Dendritic cell treated with granulocyte-macrophage colony-stimulating factor and Interleukin-4, amounts not matched to agents 40 ng/mL and 50 ng/mL, for 4 days (primary cell): ENCODE results near the gene KIAA0408.

ENCODE experiments used
- H3K27ac Mint-ChIP-seq: one replicate; pipeline ENCODE4 v1.8.0; 2022; ENCODE audit warnings: mild to moderate bottlenecking, mixed read lengths
- H3K27me3 Mint-ChIP-seq: one replicate; pipeline ENCODE4 v1.8.0; 2022; ENCODE audit warnings: mild to moderate bottlenecking, mixed read lengths
- H3K36me3 Mint-ChIP-seq: one replicate; pipeline ENCODE4 v1.8.0; 2022; ENCODE audit warnings: low read depth, mixed read lengths
- H3K4me1 Mint-ChIP-seq: one replicate; pipeline ENCODE4 v1.8.0; 2022; ENCODE audit warnings: low read depth, mixed read lengths
- H3K4me3 Mint-ChIP-seq: one replicate; pipeline ENCODE4 v1.8.0; 2022; ENCODE audit warnings: mild to moderate bottlenecking, moderate library complexity, mixed read lengths
- H3K9me3 Mint-ChIP-seq: one replicate; pipeline ENCODE4 v1.8.0; 2022; ENCODE audit warnings: mixed read lengths
- intact Hi-C: fragments of 100-400 bp; cut with micrococcal nuclease; formaldehyde crosslinking; loops from one replicate; pipeline ENCODE4 v1.15.0; 2022

The KIAA0408 gene

DNA sequence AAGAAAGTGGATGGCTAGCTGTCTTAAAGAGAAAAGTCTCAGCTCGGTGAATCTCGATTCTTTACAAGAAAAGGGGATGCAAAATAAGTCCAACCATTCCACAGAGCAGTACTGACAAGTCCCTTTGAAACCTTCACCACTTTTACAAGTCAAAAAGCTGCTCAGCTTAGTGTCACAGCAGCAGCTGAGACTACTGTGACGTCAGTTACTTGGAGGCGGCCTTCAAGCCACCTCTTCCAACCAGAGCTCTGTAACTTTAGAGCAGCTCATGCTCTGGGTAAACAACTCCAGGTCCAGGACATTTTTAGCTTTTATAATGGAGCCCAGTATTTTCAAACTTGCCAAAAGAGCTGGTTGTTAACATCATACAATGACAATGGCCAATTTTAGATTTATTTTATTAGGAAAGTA lies at the start of gene KIAA0408:
Gene KIAA0408 (minus strand): TSS at position 159 of the 411 bp plus-strand sequence. CDS start 5,408 bp downstream, outside the sequence.
- Mint-ChIP-seq H3K27ac (no peak within 1 kb of the TSS), H3K36me3 (no peaks in the 10 kb centered on the region), H3K4me1 (peaks cover 18% of the 10 kb centered on the region), H3K4me3 (no peak within 1 kb of the TSS), H3K9me3 (no peaks in the 10 kb centered on the region), H3K27me3 (no peaks in the 10 kb centered on the region)
- intact Hi-C loops = no loop called here

- no peaks in the 10 kb centered on the region for H3K4me1 Mint-ChIP-seq
- peaks cover 13% of the 10 kb centered on the region for H3K27me3 Mint-ChIP-seq
- intact Hi-C loops = no loop called here
- H3K27ac Mint-ChIP-seq = no peak overlapping the region
- H3K4me3 Mint-ChIP-seq = no peak overlapping the region
- no peaks in the 10 kb centered on the region for H3K9me3 Mint-ChIP-seq
- no peaks in the 10 kb centered on the region for H3K36me3 Mint-ChIP-seq
Observed at GRCh38 chr6:127506894-127507293, 47.7 kb upstream of the KIAA0408 start.

GRCh38 chr6:127503022-127503421 lies 43.8 kb upstream of the KIAA0408 start:
- H3K4me1 Mint-ChIP-seq = no peaks in the 10 kb centered on the region
- H3K9me3 Mint-ChIP-seq = no peaks in the 10 kb centered on the region
- peaks cover 5% of the 10 kb centered on the region for H3K27me3 Mint-ChIP-seq
- intact Hi-C loops = no loop called here
- H3K4me3 Mint-ChIP-seq = no peak overlapping the region
- no peaks in the 10 kb centered on the region for H3K36me3 Mint-ChIP-seq
- no peak overlapping the region for H3K27ac Mint-ChIP-seq

GRCh38 chr6:127497410-127497809 lies 38.2 kb upstream of the KIAA0408 start:
- no peaks in the 10 kb centered on the region for H3K4me1 Mint-ChIP-seq
- H3K36me3 Mint-ChIP-seq = no peaks in the 10 kb centered on the region
- no peaks in the 10 kb centered on the region for H3K9me3 Mint-ChIP-seq
- intact Hi-C loops = no loop called here
- H3K27me3 Mint-ChIP-seq = peaks cover 5% of the 10 kb centered on the region
- no peak overlapping the region for H3K4me3 Mint-ChIP-seq
- H3K27ac Mint-ChIP-seq = no peak overlapping the region

DNA sequence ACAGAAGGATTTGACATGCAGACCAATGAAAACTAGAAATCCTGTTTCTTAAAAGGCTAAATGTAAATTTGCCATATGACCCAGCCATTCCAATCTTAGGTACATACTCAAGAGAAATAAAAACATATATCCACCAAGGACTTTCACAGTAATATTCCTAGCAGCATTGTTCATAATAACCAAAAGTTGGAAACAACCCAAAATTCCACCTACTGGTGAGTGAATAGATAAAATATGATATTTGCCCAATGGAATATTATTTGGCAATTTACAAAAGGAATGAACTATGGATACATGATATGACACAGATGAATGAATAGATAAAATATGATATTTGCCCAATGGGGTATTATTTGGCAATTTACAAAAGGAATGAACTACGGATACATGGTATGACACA lies 37.3 kb upstream of the KIAA0408 start:
- no peaks in the 10 kb centered on the region for H3K9me3 Mint-ChIP-seq
- H3K27me3 Mint-ChIP-seq = peaks cover 5% of the 10 kb centered on the region
- intact Hi-C loops = no loop called here
- H3K4me1 Mint-ChIP-seq = no peaks in the 10 kb centered on the region
- H3K4me3 Mint-ChIP-seq = no peak overlapping the region
- H3K27ac Mint-ChIP-seq = no peak overlapping the region
- H3K36me3 Mint-ChIP-seq = no peaks in the 10 kb centered on the region

DNA sequence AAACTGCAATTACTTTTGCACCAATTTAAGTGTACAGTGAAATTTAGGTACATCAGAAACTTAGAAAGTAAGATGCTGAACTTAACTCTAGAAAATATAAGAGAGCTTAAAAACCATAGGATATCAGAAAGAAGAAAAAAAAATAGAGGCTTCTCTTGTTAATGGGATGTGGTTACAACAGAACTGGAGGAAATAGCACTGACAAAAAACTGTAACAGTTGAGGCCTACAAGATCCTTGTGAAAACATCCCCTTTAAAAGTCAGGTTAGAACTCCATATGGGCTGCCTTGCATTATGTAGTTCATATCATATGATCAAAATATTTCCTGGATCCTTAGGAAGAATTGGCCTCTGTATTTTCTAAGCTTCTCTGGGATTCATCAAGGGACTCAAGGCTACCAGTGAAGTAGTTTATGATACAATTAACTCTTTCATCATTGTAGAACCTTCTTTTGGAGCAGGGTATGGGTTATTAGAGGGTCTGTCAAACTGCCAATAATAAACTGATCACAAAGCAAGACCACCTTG lies 35.1 kb upstream of the KIAA0408 start:
- Mint-ChIP-seq H3K36me3 (no peaks in the 10 kb centered on the region), H3K9me3 (no peaks in the 10 kb centered on the region), H3K27ac (no peak overlapping the region), H3K4me3 (no peak overlapping the region), H3K27me3 (peaks cover 5% of the 10 kb centered on the region), H3K4me1 (no peaks in the 10 kb centered on the region)
- intact Hi-C loops = no loop called here

DNA sequence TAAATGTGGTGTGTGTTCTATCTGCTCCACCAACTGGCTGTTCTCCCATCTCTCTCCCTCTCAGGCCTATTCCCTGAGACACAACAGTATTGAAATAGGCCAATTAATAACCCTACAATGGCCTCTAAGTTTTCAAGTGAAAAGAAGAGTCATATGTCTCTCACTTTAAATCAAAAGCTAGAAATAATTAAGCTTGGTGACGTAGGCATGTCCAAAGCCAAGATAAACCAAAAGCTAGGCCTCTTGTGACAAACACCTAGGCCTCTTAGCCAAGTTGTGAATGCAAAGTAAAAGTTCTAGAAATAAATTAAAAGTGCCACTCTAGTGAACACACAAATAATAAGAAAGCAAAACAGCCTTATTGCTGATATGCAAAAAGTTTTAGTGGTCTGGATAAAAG lies 30.1 kb upstream of the KIAA0408 start:
- Mint-ChIP-seq H3K9me3 (no peaks in the 10 kb centered on the region), H3K36me3 (no peaks in the 10 kb centered on the region), H3K27me3 (peaks cover 5% of the 10 kb centered on the region), H3K4me3 (no peak overlapping the region), H3K27ac (no peak overlapping the region), H3K4me1 (no peaks in the 10 kb centered on the region)
- intact Hi-C loops = no loop called here

DNA sequence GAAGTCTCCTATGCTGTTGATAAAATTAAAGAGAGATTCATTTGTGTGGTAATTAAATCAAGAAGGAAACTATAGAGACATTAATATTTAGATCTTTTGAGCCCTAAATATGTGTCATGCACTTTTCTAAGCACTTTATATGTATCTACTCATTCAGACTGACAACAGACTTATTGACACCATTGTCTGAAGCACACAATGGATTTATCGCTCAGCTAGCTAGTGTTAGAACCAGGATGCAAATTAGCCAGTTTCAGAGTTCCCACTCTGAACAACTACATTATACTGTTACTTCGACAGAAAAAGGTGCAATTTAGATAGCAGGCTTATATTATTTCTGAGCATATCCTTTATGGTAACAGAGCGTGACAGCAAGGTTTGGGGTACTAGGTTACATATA lies 27.7 kb upstream of the KIAA0408 start:
- Mint-ChIP-seq H3K9me3 (no peaks in the 10 kb centered on the region), H3K4me3 (no peak overlapping the region), H3K4me1 (peaks cover 9% of the 10 kb centered on the region), H3K27me3 (peaks cover 5% of the 10 kb centered on the region), H3K36me3 (no peaks in the 10 kb centered on the region), H3K27ac (no peak overlapping the region)
- intact Hi-C loops = no loop called here

DNA sequence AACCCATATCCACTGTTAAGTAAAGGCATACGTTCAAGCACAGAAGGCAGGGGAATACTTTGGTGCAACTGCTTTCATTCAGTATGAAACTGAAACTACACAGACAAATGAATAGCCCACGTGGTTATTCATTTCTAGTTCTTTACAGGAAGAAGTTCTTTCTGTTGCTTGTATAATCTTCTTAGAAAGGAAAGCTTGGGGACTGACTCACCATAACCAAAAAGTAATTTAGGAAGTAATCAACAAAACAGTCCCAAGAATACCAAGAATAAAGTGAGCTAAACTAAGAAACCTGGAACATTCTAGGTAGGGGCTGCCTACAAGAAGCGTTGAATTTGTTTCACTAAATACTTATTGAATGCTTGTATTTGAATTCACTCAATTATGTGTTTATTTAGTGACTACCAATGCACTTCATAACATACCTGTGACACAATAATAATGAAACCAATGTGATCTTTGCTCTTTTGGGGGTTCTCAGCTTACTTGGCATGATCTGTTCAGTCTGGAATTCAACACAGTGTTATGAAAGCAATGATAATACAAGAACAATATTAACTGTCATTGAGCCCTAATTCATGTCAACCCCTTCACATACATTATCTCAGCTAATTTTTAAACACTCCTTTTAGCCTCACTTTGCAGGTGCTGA lies 25.1 kb upstream of the KIAA0408 start:
- H3K27me3 Mint-ChIP-seq = peaks cover 5% of the 10 kb centered on the region
- no peaks in the 10 kb centered on the region for H3K36me3 Mint-ChIP-seq

DNA sequence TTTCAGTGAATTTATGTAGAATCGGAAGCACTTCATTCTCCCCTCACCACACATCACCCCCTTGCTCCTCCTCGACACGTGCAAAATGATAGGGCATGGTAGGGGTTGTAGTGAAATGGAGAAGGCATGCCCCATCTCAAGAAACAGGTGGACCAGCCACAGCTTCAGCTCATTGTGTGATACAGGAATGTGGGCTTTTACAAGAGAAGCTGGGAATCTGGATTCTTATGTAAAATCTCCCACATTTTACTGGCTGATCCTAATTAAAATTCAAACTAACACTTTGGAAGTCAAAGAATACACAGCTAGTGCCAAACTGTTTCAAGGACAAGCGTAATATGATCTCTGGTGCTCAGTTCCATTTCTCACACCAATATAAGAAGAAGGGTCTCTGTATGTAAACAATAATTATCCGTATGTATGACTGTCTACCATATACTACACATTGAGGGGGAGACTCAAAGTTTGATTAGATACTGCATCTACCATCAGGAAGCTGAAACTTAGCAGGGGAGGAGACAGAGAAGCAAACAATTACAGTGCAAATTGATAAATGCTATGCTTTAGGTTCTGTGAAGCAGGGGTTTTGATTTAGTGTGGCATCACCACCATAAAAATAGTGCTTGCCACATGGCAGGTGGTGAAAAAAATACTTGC lies 24.3 kb upstream of the KIAA0408 start:
- H3K4me3 Mint-ChIP-seq = peak overlapping the region; percentile 33
- intact Hi-C loops = no loop called here
- no peaks in the 10 kb centered on the region for H3K36me3 Mint-ChIP-seq
- peaks cover 9% of the 10 kb centered on the region for H3K4me1 Mint-ChIP-seq
- H3K27me3 Mint-ChIP-seq = peaks cover 5% of the 10 kb centered on the region
- no peaks in the 10 kb centered on the region for H3K9me3 Mint-ChIP-seq
- no peak overlapping the region for H3K27ac Mint-ChIP-seq

More for the DNA sequence above, 25.1 kb upstream of the KIAA0408 start:
- Mint-ChIP-seq H3K4me1 (peaks cover 9% of the 10 kb centered on the region), H3K27ac (no peak overlapping the region), H3K4me3 (peak overlapping the region; percentile 33), H3K9me3 (no peaks in the 10 kb centered on the region)
- intact Hi-C loops = no loop called here

DNA sequence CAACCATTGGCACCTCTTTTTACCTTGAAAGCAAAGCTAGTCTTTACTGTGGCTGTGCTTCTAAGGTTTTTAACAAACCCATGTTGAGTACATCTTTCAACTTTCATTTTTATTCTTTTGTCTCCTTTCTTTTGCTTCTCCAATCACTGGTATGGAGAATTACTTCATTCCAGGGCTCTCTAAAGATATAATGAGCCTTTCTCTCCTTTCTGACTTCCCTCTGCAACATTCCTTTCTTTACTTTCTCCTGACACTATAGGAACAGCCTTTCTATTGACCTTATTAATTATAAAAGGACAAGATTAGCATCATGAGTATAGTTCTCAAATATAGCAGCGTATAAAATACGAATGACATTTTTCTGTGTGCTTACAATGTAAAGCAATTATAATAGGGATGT lies 23.1 kb upstream of the KIAA0408 start:
- no peaks in the 10 kb centered on the region for H3K36me3 Mint-ChIP-seq
- peaks cover 8% of the 10 kb centered on the region for H3K27me3 Mint-ChIP-seq
- intact Hi-C loops = no loop called here
- no peak overlapping the region for H3K4me3 Mint-ChIP-seq
- H3K27ac Mint-ChIP-seq = no peak overlapping the region
- H3K4me1 Mint-ChIP-seq = peaks cover 9% of the 10 kb centered on the region
- H3K9me3 Mint-ChIP-seq = no peaks in the 10 kb centered on the region

DNA sequence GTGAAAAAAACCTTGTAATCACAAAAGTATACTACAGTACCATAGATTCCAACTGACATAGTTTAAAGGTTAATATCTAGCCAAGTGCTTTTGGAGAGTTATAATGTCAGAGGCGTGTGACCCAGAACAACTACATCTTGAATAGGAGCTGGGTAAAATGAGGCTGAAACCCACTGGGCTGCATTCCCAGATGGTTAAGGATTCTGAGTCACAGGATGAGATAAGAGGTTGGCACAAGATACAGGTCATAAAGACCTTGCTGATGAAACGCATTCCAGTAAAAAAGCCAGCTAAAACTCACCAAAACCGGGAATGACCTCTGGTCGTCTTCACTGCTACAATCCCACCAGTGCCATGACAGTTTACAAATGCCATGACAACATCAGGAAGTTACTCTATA lies 22.4 kb upstream of the KIAA0408 start:
- intact Hi-C loops = no loop called here
- H3K36me3 Mint-ChIP-seq = no peaks in the 10 kb centered on the region
- peaks cover 9% of the 10 kb centered on the region for H3K4me1 Mint-ChIP-seq
- H3K4me3 Mint-ChIP-seq = no peak overlapping the region
- no peaks in the 10 kb centered on the region for H3K9me3 Mint-ChIP-seq
- H3K27me3 Mint-ChIP-seq = peaks cover 8% of the 10 kb centered on the region
- no peak overlapping the region for H3K27ac Mint-ChIP-seq

DNA sequence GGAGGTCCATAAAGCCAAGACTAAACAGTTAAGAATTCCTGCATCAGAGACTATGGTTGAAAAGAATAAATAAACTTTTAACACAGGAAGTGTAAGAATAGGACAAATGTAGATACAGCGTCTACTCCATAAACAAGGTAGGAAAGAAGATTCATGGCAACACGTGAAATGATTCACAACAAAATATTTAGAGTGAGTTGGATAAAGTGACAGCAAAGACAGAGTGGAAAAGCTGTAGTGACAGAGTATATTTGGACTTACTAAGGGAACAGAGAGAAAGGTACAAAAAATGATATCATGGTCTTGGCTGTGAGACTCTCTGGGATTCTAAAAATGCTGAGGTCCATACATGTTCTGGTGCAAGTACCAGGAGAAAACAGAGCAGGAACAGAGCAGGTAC lies 21.9 kb upstream of the KIAA0408 start:
- H3K9me3 Mint-ChIP-seq = no peaks in the 10 kb centered on the region
- no peak overlapping the region for H3K4me3 Mint-ChIP-seq
- H3K4me1 Mint-ChIP-seq = peaks cover 9% of the 10 kb centered on the region
- no peaks in the 10 kb centered on the region for H3K36me3 Mint-ChIP-seq
- peaks cover 11% of the 10 kb centered on the region for H3K27me3 Mint-ChIP-seq
- intact Hi-C loops = no loop called here
- no peak overlapping the region for H3K27ac Mint-ChIP-seq

GRCh38 chr6:127477658-127478057 lies 18.5 kb upstream of the KIAA0408 start:
- H3K27me3 Mint-ChIP-seq = peaks cover 23% of the 10 kb centered on the region
- H3K9me3 Mint-ChIP-seq = peaks cover 7% of the 10 kb centered on the region
- no peak overlapping the region for H3K27ac Mint-ChIP-seq
- H3K4me3 Mint-ChIP-seq = no peak overlapping the region
- no peaks in the 10 kb centered on the region for H3K4me1 Mint-ChIP-seq
- intact Hi-C loops = no loop called here
- no peaks in the 10 kb centered on the region for H3K36me3 Mint-ChIP-seq

DNA sequence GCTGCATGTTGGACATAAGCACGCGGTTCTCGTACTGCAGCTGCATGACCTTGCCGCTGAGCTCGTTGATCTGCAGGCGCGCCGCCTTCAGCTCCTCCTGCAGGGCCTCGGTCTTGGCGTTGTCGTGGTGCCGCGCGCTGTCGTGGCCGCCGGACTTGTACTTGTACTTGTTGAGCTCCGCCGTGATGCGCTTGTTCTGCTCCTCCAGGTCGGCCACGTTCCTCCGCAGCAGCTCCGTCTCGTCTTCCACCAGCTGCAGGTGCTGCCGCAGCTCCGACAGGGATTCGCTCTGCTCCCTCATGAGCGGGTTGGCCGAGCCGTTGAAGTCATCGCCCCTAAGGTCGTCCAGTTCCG lies 16.6 kb upstream of the KIAA0408 start:
- Mint-ChIP-seq H3K27me3 (peaks cover 24% of the 10 kb centered on the region), H3K4me3 (peak overlapping the region; percentile 42), H3K9me3 (peaks cover 7% of the 10 kb centered on the region), H3K27ac (no peak overlapping the region), H3K4me1 (peaks cover 6% of the 10 kb centered on the region), H3K36me3 (no peaks in the 10 kb centered on the region)
- intact Hi-C loops = no loop called here
